Suprapubic skin (tissue), 4 donors: ENCODE measurements around the gene SACM1L.

Experiments used
- POLR2A ChIP-seq, 2 donors: fragments of 450-650 bp; IDR thresholded peaks; one replicate each; pipeline ENCODE4 v1.6.1; 2017; ENCODE audit warnings: antibody characterized with exemption in 2 of 2, mild to moderate bottlenecking in 2 of 2, moderate library complexity in 2 of 2
- POLR2AphosphoS5 ChIP-seq, 3 donors: sonication (generic); formaldehyde crosslinking; IDR thresholded peaks; one replicate each; pipeline ENCODE4 v1.6.1; 2017; ENCODE audit warnings: antibody characterized with exemption in 3 of 3
- TF ChIP-seq, protein P1 (sequence below), 2 donors: fragments of 200-600 bp in 1 of 2; fragments of 450-650 bp in 1 of 2; sonication (generic) in 1 of 2; IDR thresholded peaks; one replicate each; pipeline ENCODE4 v1.5.1; 2016 to 2019; ENCODE audit warnings: antibody characterized with exemption in 2 of 2, mild to moderate bottlenecking in 1 of 2, moderate library complexity in 1 of 2

DNA sequence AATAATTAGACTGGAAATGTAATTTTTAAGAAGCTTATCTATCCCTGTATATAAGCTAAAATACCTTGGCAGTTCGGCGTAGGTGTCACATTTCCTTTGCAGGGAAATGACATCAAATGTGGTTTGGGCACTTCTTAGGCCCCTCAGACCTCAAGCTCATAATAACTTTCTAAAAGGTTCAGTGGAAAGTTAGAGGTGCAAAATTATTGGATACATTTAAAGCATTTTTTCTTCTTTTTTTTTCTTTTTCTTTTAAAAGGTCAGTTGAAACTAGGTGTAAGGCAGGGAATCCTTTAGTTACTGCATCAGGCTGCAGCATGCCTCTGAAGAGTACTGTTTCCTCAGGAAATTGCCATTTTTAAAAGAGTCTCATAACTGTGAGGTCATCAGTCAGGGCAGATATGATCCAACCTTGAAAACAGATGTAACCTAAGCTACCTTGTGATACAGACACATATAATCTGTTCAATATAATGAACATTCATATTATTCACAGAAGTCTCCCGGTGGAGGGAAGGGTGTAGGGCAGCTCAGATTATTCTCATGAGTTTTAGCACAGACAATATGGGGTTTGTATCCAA is 4.8 kb downstream of the SACM1L start:
- TF ChIP-seq, protein P1, sequence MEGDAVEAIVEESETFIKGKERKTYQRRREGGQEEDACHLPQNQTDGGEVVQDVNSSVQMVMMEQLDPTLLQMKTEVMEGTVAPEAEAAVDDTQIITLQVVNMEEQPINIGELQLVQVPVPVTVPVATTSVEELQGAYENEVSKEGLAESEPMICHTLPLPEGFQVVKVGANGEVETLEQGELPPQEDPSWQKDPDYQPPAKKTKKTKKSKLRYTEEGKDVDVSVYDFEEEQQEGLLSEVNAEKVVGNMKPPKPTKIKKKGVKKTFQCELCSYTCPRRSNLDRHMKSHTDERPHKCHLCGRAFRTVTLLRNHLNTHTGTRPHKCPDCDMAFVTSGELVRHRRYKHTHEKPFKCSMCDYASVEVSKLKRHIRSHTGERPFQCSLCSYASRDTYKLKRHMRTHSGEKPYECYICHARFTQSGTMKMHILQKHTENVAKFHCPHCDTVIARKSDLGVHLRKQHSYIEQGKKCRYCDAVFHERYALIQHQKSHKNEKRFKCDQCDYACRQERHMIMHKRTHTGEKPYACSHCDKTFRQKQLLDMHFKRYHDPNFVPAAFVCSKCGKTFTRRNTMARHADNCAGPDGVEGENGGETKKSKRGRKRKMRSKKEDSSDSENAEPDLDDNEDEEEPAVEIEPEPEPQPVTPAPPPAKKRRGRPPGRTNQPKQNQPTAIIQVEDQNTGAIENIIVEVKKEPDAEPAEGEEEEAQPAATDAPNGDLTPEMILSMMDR (IDR thresholded peaks at IDR 0.05) = no peak
- TF ChIP-seq POLR2A (IDR thresholded peaks at IDR 0.05) (no peak), POLR2AphosphoS5 (IDR thresholded peaks at IDR 0.05) (no peak)
